Measurements from ENCODE around the gene NDUFS1. TPM values are rescaled to one million over a fixed set of nuclear protein-coding genes. Genes with fewer than 3 reads are reported as not detected.
A peak's percentile ranks its signal among the peaks of the same experiment; 100 is the strongest.

Gene NDUFS1
- total and polyA plus RNA-seq, 9 of the 15 experiments (the other 6 are each of a cell fraction or from before 2014, with no cell fraction given): 75.0 to 130 (median 91.5) TPM

GRCh38 chr2:206159346-206160124 is at the start of gene NDUFS1, which contains the start of gene EEF1B2 (continued):
- no peak for TF ChIP-seq ZNF12 (CRISPR knock-in tag; IDR thresholded peaks at IDR 0.05)
- TF ChIP-seq BMI1 (IDR thresholded peaks at IDR 0.05; ENCODE audit: low read length): no peak
- TF ChIP-seq RBM22 (IDR thresholded peaks at IDR 0.05; ENCODE audit: low read depth, low read length, poor library complexity, severe bottlenecking): no peak
- TF ChIP-seq SRSF9 (IDR thresholded peaks at IDR 0.05; ENCODE audit: borderline replicate concordance, low read depth, low read length): no peak
- TF ChIP-seq TSHZ1 (CRISPR knock-in tag; IDR thresholded peaks at IDR 0.05): no peak
- no peak for TF ChIP-seq MCM7 (IDR thresholded peaks at IDR 0.05)
- TF ChIP-seq ESRRA (IDR thresholded peaks at IDR 0.05; ENCODE audit: borderline replicate concordance, low read depth): peak; percentile 80
- TF ChIP-seq PTRF (tag; IDR thresholded peaks at IDR 0.05): no peak
- TF ChIP-seq SREBF2 (CRISPR knock-in tag; IDR thresholded peaks at IDR 0.05): no peak
- TF ChIP-seq SP1 (CRISPR knock-in tag; IDR thresholded peaks at IDR 0.05): no peak
- TF ChIP-seq, protein P1, sequence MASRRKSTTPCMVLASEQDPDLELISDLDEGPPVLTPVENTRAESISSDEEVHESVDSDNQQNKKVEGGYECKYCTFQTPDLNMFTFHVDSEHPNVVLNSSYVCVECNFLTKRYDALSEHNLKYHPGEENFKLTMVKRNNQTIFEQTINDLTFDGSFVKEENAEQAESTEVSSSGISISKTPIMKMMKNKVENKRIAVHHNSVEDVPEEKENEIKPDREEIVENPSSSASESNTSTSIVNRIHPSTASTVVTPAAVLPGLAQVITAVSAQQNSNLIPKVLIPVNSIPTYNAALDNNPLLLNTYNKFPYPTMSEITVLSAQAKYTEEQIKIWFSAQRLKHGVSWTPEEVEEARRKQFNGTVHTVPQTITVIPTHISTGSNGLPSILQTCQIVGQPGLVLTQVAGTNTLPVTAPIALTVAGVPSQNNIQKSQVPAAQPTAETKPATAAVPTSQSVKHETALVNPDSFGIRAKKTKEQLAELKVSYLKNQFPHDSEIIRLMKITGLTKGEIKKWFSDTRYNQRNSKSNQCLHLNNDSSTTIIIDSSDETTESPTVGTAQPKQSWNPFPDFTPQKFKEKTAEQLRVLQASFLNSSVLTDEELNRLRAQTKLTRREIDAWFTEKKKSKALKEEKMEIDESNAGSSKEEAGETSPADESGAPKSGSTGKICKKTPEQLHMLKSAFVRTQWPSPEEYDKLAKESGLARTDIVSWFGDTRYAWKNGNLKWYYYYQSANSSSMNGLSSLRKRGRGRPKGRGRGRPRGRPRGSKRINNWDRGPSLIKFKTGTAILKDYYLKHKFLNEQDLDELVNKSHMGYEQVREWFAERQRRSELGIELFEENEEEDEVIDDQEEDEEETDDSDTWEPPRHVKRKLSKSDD (conservative IDR thresholded peaks at IDR 0.05; ENCODE audit: low read length): no peak
- TF ChIP-seq TRIM25 (IDR thresholded peaks at IDR 0.05; ENCODE audit: borderline replicate concordance): no peak
- TF ChIP-seq MXI1 (IDR thresholded peaks at IDR 0.05; ENCODE audit: low read depth, low read length): no peak
- peak; percentile 64 to 97 (median 93) for TF ChIP-seq YY1 (IDR thresholded peaks at IDR 0.05; ENCODE audit: borderline replicate concordance in 1 of 3, control insufficient read depth in 1 of 3, extremely low read depth in 1 of 3, insufficient read depth in 3 of 3, insufficient read length in 1 of 3, insufficient replicate concordance in 2 of 3, low read depth in 1 of 3, low read length in 2 of 3)
- no peak for TF ChIP-seq ZC3H11A (IDR thresholded peaks at IDR 0.05; ENCODE audit: low read depth, low read length)
- TF ChIP-seq, protein P2, sequence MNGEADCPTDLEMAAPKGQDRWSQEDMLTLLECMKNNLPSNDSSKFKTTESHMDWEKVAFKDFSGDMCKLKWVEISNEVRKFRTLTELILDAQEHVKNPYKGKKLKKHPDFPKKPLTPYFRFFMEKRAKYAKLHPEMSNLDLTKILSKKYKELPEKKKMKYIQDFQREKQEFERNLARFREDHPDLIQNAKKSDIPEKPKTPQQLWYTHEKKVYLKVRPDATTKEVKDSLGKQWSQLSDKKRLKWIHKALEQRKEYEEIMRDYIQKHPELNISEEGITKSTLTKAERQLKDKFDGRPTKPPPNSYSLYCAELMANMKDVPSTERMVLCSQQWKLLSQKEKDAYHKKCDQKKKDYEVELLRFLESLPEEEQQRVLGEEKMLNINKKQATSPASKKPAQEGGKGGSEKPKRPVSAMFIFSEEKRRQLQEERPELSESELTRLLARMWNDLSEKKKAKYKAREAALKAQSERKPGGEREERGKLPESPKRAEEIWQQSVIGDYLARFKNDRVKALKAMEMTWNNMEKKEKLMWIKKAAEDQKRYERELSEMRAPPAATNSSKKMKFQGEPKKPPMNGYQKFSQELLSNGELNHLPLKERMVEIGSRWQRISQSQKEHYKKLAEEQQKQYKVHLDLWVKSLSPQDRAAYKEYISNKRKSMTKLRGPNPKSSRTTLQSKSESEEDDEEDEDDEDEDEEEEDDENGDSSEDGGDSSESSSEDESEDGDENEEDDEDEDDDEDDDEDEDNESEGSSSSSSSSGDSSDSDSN (IDR thresholded peaks at IDR 0.05; ENCODE audit: borderline replicate concordance in 1 of 2, low read depth in 2 of 2, low read length in 2 of 2): no peak

All from K562 (cell line).